Measurements from ENCODE around the gene LDB2.

LDB2 gene

DNA sequence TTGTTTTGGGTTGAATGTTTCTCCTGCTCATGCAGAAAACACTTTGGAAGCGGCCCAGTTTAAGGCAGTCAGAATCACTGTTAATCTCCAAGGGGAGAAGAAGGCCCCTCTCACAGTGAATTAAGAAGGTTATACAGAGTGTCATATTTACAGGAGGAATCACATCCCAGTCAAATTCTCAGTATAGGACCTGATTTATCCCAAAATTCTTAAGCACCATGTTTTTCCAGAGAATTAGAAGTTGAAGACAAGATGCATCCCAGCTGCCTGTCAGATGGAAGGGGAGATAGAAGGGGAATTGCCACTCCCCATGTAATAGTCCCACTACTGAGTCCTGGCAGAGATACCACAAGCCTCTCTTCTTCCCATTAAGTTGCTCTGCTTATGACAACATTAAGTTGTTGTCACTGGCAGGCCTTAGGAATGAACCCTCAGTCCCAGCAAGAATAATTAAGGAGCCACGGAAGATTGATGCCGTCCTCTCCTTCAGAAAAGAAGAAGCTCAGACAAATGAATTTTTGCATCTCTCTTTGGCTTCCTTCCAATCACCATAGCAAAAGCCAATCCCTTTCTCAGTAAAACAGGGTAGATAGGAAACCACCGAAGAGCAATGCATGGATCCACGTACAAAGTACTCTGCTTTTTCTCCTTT is 138.4 kb downstream of the LDB2 start:
- Histone ChIP-seq H3K4me1 (no peaks in the 10 kb centered on the region), H3K9me3 (no peaks in the 10 kb centered on the region), H3K36me3 (no peaks in the 10 kb centered on the region), H3K4me3 (no peak overlapping the region), H3K27me3 (no peaks in the 10 kb centered on the region), H3K27ac (no peak overlapping the region)
- no peak for TF ChIP-seq CTCF (IDR thresholded peaks at IDR 0.05)
- DNase-seq: no peak
- intact Hi-C loops (cut with DNase I; ENCODE audit: low total_unique reads): no loop called here

- DNase-seq: no peak
- intact Hi-C loops (cut with DNase I; ENCODE audit: low total_unique reads): no loop called here
- Histone ChIP-seq H3K27ac (no peak overlapping the region), H3K4me3 (no peak overlapping the region), H3K36me3 (no peaks in the 10 kb centered on the region), H3K27me3 (no peaks in the 10 kb centered on the region), H3K9me3 (no peaks in the 10 kb centered on the region), H3K4me1 (no peaks in the 10 kb centered on the region)
- no peak for TF ChIP-seq CTCF (IDR thresholded peaks at IDR 0.05)
These were observed 139.6 kb downstream of the LDB2 start for GRCh38 chr4:16758816-16759215.

- TF ChIP-seq CTCF (IDR thresholded peaks at IDR 0.05): no peak
- DNase-seq: no peak
- intact Hi-C loops (cut with DNase I; ENCODE audit: low total_unique reads): no loop called here
- Histone ChIP-seq H3K36me3 (no peaks in the 10 kb centered on the region), H3K27ac (no peak overlapping the region), H3K9me3 (no peaks in the 10 kb centered on the region), H3K27me3 (no peaks in the 10 kb centered on the region), H3K4me3 (no peak overlapping the region), H3K4me1 (no peaks in the 10 kb centered on the region)
These were observed 140.2 kb downstream of the LDB2 start for GRCh38 chr4:16758255-16758654.

- intact Hi-C loops (cut with DNase I; ENCODE audit: low total_unique reads): no loop called here
- Histone ChIP-seq H3K36me3 (no peaks in the 10 kb centered on the region), H3K4me3 (no peak overlapping the region), H3K27me3 (no peaks in the 10 kb centered on the region), H3K9me3 (no peaks in the 10 kb centered on the region), H3K4me1 (no peaks in the 10 kb centered on the region), H3K27ac (no peak overlapping the region)
- TF ChIP-seq CTCF (IDR thresholded peaks at IDR 0.05): no peak
- no peak for DNase-seq
These were observed 141.3 kb downstream of the LDB2 start for GRCh38 chr4:16757080-16757521.

- Histone ChIP-seq H3K4me3 (no peak overlapping the region), H3K27ac (no peak overlapping the region), H3K9me3 (no peaks in the 10 kb centered on the region), H3K4me1 (no peaks in the 10 kb centered on the region), H3K36me3 (no peaks in the 10 kb centered on the region), H3K27me3 (no peaks in the 10 kb centered on the region)
- intact Hi-C loops (cut with DNase I; ENCODE audit: low total_unique reads): no loop called here
- no peak for DNase-seq
- no peak for TF ChIP-seq CTCF (IDR thresholded peaks at IDR 0.05)
These were observed 144.3 kb downstream of the LDB2 start for GRCh38 chr4:16754104-16754503.

DNA sequence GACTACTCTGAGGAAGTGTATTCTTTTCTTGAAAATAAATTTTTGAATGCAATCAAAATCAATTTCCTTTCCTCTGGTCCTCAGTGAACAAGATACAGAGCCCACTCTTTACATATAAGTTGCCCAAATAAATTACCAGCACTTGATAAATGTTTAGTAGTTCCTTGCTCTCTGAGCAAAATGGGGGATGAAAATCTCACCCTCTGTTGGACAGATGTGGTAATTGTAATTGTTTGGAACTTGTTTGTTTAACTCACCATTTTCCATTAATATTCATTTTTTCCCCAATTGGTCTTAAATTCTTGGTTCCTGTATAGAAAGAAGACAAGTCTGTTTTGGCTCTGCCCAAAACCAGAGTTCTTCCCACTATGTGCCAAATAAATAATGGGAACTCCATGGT is 146.3 kb downstream of the LDB2 start:
- no peaks in the 10 kb centered on the region for H3K36me3 ChIP-seq
- no peaks in the 10 kb centered on the region for H3K9me3 ChIP-seq
- H3K4me1 ChIP-seq: no peaks in the 10 kb centered on the region
- no peak overlapping the region for H3K4me3 ChIP-seq
- TF ChIP-seq CTCF (IDR thresholded peaks at IDR 0.05): no peak
- no peak for DNase-seq
- H3K27me3 ChIP-seq: no peaks in the 10 kb centered on the region
- no peak overlapping the region for H3K27ac ChIP-seq
- intact Hi-C loops (cut with DNase I; ENCODE audit: low total_unique reads): no loop called here
